ENCODE results near the gene ATP6V1B1.

Gene ATP6V1B1

GRCh38 chr2:71001981-71002570, 66.4 kb downstream of the ATP6V1B1 start:
- no peak for ATAC-seq
- TF ChIP-seq GLIS3 (CRISPR knock-in tag; IDR thresholded peaks at IDR 0.05) (no peak), PPARA (CRISPR knock-in tag; IDR thresholded peaks at IDR 0.05; ENCODE audit: borderline replicate concordance) (no peak), ZC3H10 (CRISPR knock-in tag; IDR thresholded peaks at IDR 0.05) (no peak), BACH2 (CRISPR knock-in tag; IDR thresholded peaks at IDR 0.05; ENCODE audit: borderline replicate concordance) (no peak), ZFP30 (CRISPR knock-in tag; IDR thresholded peaks at IDR 0.05) (no peak), TCF4 (CRISPR knock-in tag; IDR thresholded peaks at IDR 0.05; ENCODE audit: borderline replicate concordance) (no peak), RARB (CRISPR knock-in tag; IDR thresholded peaks at IDR 0.05) (no peak), SNAI2 (CRISPR knock-in tag; IDR thresholded peaks at IDR 0.05) (no peak)
- TF ChIP-seq, protein P1, sequence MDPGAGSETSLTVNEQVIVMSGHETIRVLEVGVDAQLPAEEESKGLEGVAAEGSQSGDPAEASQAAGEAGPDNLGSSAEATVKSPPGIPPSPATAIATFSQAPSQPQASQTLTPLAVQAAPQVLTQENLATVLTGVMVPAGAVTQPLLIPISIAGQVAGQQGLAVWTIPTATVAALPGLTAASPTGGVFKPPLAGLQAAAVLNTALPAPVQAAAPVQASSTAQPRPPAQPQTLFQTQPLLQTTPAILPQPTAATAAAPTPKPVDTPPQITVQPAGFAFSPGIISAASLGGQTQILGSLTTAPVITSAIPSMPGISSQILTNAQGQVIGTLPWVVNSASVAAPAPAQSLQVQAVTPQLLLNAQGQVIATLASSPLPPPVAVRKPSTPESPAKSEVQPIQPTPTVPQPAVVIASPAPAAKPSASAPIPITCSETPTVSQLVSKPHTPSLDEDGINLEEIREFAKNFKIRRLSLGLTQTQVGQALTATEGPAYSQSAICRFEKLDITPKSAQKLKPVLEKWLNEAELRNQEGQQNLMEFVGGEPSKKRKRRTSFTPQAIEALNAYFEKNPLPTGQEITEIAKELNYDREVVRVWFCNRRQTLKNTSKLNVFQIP (CRISPR knock-in tag; IDR thresholded peaks at IDR 0.05; ENCODE audit: borderline replicate concordance, low read depth) = no peak

DNA sequence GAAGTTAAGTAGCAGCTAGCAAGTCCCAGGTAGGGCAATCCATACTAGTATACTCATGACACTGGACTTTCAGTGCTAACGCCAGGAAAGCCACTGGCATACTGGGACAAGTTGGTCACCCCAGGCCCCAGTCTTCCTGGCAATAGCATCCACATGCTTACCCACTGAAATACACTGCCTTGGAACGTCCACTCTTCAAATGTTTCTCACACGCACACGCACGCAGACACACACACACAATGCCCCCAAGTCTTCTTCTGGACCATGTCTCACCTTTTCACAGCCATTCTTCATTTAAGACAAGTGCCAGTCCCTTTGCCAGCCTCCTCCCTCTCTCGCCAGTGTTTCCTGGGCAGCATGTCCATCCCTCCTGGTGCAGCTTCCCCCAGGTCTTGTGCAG, 67.7 kb downstream of the ATP6V1B1 start:
- no peak for ATAC-seq
- no peak for TF ChIP-seq SNAI2 (CRISPR knock-in tag; IDR thresholded peaks at IDR 0.05)
- TF ChIP-seq RARB (CRISPR knock-in tag; IDR thresholded peaks at IDR 0.05) = no peak
- TF ChIP-seq PPARA (CRISPR knock-in tag; IDR thresholded peaks at IDR 0.05; ENCODE audit: borderline replicate concordance) = no peak
- TF ChIP-seq TOX (CRISPR knock-in tag; IDR thresholded peaks at IDR 0.05; ENCODE audit: borderline replicate concordance) = no peak
- TF ChIP-seq ESRRG (CRISPR knock-in tag; IDR thresholded peaks at IDR 0.05) = no peak
- no peak for TF ChIP-seq ZNF565 (CRISPR knock-in tag; conservative IDR thresholded peaks at IDR 0.05; ENCODE audit: low read depth)
- TF ChIP-seq, protein P2, sequence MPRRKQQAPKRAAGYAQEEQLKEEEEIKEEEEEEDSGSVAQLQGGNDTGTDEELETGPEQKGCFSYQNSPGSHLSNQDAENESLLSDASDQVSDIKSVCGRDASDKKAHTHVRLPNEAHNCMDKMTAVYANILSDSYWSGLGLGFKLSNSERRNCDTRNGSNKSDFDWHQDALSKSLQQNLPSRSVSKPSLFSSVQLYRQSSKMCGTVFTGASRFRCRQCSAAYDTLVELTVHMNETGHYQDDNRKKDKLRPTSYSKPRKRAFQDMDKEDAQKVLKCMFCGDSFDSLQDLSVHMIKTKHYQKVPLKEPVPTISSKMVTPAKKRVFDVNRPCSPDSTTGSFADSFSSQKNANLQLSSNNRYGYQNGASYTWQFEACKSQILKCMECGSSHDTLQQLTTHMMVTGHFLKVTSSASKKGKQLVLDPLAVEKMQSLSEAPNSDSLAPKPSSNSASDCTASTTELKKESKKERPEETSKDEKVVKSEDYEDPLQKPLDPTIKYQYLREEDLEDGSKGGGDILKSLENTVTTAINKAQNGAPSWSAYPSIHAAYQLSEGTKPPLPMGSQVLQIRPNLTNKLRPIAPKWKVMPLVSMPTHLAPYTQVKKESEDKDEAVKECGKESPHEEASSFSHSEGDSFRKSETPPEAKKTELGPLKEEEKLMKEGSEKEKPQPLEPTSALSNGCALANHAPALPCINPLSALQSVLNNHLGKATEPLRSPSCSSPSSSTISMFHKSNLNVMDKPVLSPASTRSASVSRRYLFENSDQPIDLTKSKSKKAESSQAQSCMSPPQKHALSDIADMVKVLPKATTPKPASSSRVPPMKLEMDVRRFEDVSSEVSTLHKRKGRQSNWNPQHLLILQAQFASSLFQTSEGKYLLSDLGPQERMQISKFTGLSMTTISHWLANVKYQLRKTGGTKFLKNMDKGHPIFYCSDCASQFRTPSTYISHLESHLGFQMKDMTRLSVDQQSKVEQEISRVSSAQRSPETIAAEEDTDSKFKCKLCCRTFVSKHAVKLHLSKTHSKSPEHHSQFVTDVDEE (CRISPR knock-in tag; IDR thresholded peaks at IDR 0.05) = no peak
- TF ChIP-seq, protein P1 (CRISPR knock-in tag; IDR thresholded peaks at IDR 0.05; ENCODE audit: borderline replicate concordance, low read depth) = no peak
- TF ChIP-seq TCF4 (CRISPR knock-in tag; IDR thresholded peaks at IDR 0.05; ENCODE audit: borderline replicate concordance) = no peak
- TF ChIP-seq ZFP3 (CRISPR knock-in tag; IDR thresholded peaks at IDR 0.05) = no peak

DNA sequence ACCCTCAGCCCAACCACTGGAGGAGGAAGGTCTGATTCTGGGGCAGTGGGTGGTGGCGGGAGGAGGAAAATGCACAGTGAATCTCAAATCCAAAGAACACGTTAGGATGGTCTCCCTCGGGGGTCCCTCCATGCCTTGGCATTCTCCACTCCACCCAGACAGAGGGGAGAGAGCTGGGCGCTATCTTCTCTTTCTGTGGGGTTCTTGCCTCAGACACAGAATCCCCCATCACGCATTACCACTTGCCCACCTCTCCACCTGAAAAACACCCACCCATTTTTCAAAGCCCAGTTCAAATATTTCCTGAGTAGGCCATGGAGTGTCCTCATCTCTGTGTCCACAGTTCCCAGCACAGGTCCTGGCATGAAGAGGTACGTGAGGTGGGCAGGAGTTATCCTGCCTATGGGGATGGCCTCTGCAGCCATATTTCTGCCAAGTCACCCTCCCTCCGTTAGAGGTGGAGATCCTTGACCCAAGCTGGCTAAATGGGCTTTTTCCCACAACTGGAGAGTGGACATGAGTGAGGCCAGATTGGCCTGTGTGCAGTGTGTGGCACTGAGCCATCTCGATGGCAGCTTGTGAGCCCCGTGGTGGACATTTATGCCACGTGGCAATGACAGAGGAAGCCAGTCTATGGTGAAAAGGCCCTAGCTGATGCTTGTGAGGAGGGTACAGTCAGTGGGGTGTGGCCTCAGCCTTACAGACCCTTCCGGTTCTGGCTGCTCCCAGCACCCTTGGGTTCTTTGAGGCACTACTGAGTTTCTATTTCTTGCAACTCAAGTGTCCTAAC, 68.5 kb downstream of the ATP6V1B1 start:
- TF ChIP-seq CSRNP3 (CRISPR knock-in tag; IDR thresholded peaks at IDR 0.05) (no peak), RARB (CRISPR knock-in tag; IDR thresholded peaks at IDR 0.05) (no peak), ISL1 (CRISPR knock-in tag; IDR thresholded peaks at IDR 0.05) (no peak), ARNTL (CRISPR knock-in tag; IDR thresholded peaks at IDR 0.05; ENCODE audit: borderline replicate concordance, low read depth) (no peak), GLIS3 (CRISPR knock-in tag; IDR thresholded peaks at IDR 0.05) (no peak), ZFP3 (CRISPR knock-in tag; IDR thresholded peaks at IDR 0.05) (no peak), ZNF70 (CRISPR knock-in tag; IDR thresholded peaks at IDR 0.05) (no peak), ZC3H10 (CRISPR knock-in tag; IDR thresholded peaks at IDR 0.05) (no peak), ZNF565 (CRISPR knock-in tag; conservative IDR thresholded peaks at IDR 0.05; ENCODE audit: low read depth) (no peak), SNAI2 (CRISPR knock-in tag; IDR thresholded peaks at IDR 0.05) (no peak), CSDC2 (CRISPR knock-in tag; IDR thresholded peaks at IDR 0.05) (no peak), BACH2 (CRISPR knock-in tag; IDR thresholded peaks at IDR 0.05; ENCODE audit: borderline replicate concordance) (no peak), ESRRG (CRISPR knock-in tag; IDR thresholded peaks at IDR 0.05) (no peak), ZFP30 (CRISPR knock-in tag; IDR thresholded peaks at IDR 0.05) (no peak), TOX (CRISPR knock-in tag; IDR thresholded peaks at IDR 0.05; ENCODE audit: borderline replicate concordance) (no peak), ZNF8 (CRISPR knock-in tag; IDR thresholded peaks at IDR 0.05) (no peak)
- TF ChIP-seq, protein P2 (CRISPR knock-in tag; IDR thresholded peaks at IDR 0.05) = no peak
- TF ChIP-seq, protein P1 (CRISPR knock-in tag; IDR thresholded peaks at IDR 0.05; ENCODE audit: borderline replicate concordance, low read depth) = no peak
- TF ChIP-seq, protein P3, sequence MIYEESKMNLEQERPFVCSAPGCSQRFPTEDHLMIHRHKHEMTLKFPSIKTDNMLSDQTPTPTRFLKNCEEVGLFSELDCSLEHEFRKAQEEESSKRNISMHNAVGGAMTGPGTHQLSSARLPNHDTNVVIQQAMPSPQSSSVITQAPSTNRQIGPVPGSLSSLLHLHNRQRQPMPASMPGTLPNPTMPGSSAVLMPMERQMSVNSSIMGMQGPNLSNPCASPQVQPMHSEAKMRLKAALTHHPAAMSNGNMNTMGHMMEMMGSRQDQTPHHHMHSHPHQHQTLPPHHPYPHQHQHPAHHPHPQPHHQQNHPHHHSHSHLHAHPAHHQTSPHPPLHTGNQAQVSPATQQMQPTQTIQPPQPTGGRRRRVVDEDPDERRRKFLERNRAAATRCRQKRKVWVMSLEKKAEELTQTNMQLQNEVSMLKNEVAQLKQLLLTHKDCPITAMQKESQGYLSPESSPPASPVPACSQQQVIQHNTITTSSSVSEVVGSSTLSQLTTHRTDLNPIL (CRISPR knock-in tag; IDR thresholded peaks at IDR 0.05; ENCODE audit: low read depth) = no peak
- ATAC-seq = no peak
